DMS 273 treated with DMSO at 0.1 percent for 48 hours (cell line): Measurements from ENCODE around the gene TRAP1.
"Not testable (repeated sequence)": the region's sequence is repeated elsewhere in the genome, so short reads cannot be mapped to it uniquely, and the experiment has no call there.

Experiments
- DNase-seq: peaks from one replicate; lab custom pipeline; 2025; lab: John Stamatoyannopoulos, UW

TRAP1 gene

DNA sequence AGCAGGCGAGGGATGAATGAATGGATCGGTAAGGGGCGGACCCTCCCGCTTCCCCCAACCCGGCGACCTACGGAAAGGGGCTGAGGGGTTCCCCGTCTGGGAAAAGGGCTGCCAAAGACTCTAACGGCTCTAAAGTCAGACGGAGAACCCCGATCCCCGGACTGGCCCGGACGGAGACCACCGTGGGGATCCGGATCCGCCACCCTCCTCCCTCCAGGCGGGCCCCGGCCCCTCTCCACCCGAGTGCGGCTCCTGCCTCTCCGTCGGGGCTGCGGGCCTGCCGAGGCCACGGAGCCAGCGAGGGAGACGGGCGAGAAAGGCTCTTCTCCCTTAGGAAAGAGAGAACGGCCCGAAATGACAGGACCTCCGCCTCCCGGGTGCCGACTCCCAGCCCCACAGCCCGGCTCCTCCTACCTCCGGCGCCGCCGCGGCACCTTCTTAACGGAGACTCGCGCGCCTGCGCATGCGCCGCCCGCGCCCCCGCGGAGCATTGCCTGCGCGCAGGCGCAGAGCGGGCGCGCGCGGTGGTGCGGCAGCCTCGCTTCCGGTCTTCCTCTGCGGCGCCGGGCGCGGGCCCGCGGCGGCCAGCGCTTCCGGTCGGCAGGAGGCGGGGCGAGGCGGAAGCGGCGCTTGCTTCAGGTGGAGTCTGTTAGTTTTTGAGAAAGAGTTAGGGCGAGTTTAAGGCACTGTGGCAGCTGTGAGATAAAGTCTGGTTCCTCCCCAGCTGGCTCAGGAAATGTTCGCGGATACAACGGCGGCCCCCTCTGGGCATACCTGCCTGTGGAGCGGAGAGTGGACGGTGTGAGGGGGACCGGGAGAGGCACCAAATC lies 106.0 kb downstream of the TRAP1 start, which contains the start of gene SLX4:
SLX4 (minus strand) TSS at position 461 of the 830 bp plus-strand sequence. CDS start 2,642 bp downstream, outside the sequence.
- peak; percentile 70 for DNase-seq

DNA sequence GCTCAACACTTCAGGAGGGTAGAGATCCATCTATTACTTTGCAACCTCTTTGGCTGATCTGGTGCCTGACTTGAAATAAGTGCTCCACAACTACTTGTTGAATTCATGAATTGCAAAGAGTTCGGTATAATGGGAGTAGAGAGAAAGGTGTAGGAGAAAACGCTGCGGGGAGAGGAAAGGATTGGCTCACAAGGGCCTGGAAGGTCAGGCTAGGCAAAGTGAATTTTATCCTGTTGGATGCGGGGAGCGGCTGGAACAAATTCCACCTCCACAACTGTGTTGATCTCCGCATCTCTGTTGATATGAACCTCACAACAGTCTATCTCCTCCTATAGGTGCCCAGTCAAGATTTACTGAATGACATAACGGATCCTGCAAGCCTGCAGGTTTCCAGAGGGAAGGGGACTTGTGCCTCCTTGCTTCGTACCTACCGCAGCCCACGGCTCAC lies 106.6 kb downstream of the TRAP1 start:
- DNase-seq: no peak

- no peak for DNase-seq
Measured at GRCh38 chr16:3609895-3610697, 107.2 kb downstream of the TRAP1 start.

- not testable (repeated sequence) for DNase-seq
Measured at GRCh38 chr16:3608976-3609375, 108.3 kb downstream of the TRAP1 start.

- DNase-seq: no peak
Measured at GRCh38 chr16:3608069-3608468, 109.3 kb downstream of the TRAP1 start.
